ENCODE results near the gene TFR2.

The TFR2 gene

DNA sequence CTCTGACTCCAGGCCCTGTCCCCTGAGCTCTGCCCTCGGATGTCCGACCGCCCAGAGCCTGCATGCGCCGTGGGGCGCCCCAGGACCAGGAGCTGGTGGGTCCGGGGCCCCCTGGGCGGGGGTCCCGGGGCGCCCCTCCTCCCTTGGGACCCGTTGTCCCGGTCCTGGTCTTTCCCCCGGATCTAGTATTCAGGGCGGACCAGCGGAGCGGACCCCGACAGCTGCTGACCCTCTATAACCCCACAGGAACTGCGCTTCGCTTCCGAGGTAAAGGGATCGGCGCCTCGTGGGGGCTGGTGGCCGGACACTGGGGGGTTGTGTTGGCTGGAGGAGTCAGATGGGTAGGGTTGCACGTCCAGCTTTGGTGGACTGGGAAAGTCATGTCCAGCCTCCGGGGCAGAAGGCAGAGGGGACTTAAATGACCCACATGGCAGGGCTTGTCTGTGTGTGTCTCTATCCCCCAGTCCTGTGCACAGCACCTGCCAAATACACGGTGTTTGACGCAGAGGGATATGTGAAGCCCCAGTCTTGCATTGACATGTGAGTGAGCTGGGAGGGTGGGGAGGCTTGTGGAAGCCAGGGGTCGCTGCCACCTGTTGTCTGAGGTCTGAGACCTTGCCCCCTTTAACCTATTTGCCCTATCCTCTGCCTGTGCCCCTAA, 28.5 kb downstream of the TFR2 start:
- DNase-seq, result no peak

DNA sequence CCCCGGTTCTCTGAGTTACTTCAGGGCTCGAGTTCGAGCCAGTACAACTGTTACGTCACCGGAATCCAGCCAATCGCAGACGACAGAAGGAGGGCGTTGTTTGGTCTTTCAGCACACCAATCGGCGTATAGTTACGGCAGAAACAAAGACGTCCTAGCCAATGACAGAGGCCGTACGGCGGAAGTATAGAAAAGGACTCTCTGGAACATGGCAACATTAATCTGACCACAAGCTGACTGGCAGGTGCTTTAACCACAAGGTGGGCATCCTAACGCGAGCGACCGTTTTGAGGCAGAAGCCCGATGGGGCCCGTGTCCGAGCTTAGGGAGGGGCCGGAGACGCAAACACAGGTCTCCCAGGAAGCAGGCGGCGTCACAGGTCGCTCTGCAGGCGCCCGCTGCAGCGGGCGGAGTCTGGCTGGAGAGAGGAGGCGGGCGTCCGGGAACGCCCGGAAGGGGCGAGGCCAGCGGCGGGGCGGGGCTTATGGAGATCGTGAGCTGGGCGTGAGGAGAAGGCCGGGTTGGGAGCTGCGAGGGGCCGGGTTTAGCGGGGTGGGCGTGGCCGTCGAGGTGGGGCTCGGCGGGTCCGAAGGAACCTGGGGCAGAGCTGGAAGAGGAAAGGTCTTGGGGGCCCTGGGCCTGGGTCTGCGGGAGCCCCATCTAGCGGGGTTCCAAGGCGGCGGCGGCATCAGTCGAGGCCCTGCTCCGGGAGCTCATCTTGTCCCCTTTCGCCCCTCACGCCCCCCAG, 29.2 kb downstream of the TFR2 start, which contains the start of gene MOSPD3:
Gene MOSPD3 (plus strand): TSS at position 558 of the 747 bp plus-strand sequence. CDS start 252 bp downstream, outside the sequence.
- peak; percentile 100 for DNase-seq

DNA sequence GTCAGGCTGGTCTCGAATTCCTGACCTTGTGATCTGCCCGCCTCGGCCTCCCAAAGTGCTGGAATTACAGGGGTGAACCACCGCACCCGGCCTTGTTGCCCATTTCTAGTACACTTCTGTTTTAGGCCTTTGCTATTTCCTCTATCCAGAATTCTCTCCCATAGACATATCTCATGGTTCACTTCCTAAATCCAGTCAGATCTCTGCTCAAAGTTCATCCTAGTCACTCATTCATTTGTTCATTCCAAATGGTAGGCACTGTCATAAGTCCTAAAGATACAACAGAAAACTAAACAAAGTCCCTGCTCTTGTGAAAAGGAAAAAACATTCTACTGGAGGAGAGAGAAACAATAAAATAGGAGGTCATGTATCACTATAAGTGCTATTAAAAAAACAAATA, 31.4 kb downstream of the TFR2 start:
- no peak for DNase-seq

DNA sequence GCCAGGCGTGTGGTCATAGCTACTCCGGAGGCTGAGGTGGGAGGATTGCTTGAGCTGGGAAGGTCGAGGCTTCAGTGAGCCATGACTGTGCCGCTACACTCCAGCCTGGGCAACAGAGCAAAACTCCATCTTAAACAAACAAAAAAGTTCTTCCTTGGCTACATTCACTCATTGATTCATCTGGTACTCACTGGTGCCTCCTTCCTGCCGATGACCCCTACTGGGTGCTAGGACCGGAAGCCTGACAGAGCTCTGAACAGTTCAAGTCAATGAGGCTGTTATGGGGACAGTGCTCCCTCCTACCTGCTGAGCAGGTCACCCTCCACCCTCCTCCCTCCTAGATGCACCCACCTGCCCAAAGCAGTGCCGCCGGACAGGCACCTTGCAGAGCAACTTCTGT, 34.2 kb downstream of the TFR2 start:
- DNase-seq, result no peak

DNA sequence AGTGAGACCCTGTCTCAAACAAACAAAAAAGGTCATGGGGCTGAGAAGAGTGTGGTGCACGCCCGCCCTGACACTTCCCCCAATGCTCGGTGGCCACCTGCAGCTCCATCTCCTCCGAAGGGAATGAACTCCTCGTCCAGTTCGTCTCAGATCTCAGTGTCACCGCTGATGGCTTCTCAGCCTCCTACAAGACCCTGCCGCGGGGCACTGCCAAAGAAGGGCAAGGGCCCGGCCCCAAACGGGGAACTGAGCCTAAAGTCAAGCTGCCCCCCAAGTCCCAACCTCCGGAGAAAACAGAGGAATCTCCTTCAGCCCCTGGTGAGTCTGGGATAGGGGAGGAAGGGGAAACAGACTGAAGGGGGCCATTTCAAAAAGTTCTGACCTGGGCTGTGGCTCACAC, 35.0 kb downstream of the TFR2 start:
- DNase-seq, result no peak

DNA sequence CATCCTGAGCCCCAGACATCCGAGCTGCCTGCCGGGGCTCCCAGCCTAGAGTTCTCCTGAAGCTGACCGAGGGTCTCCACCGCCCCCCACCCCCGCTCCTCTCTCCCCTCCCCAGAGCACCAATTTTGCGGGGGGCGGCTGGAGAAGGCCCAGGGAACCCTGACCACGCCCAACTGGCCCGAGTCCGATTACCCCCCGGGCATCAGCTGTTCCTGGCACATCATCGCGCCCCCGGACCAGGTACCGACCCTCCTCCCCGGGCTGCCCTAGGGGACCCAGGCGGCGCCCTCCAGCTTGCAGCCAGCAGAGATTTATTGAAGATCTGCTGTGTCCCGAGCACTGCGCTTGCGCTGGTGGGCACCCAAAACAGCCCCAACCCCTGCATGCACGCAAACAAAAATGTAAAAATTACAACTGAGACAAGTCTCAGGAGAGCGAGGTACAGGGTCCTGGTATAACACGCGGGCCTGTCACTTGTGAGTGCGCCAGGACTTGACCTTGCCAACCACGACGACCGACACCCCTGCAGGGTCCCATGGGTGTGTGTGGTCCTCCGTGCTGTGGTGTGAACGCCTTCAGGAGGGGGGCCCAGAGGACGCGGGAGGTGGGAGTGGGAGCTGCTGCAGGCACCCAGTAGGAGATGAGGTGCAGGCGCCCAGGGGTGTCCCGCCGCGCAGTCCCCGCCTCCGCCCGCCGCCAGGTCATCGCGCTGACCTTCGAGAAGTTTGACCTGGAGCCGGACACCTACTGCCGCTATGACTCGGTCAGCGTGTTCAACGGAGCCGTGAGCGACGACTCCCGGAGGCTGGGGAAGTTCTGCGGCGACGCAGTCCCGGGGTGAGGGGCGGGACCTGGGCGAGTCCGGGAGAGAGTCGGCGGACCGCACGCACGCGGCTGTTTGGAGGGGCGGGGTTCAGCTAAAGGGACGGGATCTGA, 36.1 kb downstream of the TFR2 start:
- DNase-seq, result no peak

DNA sequence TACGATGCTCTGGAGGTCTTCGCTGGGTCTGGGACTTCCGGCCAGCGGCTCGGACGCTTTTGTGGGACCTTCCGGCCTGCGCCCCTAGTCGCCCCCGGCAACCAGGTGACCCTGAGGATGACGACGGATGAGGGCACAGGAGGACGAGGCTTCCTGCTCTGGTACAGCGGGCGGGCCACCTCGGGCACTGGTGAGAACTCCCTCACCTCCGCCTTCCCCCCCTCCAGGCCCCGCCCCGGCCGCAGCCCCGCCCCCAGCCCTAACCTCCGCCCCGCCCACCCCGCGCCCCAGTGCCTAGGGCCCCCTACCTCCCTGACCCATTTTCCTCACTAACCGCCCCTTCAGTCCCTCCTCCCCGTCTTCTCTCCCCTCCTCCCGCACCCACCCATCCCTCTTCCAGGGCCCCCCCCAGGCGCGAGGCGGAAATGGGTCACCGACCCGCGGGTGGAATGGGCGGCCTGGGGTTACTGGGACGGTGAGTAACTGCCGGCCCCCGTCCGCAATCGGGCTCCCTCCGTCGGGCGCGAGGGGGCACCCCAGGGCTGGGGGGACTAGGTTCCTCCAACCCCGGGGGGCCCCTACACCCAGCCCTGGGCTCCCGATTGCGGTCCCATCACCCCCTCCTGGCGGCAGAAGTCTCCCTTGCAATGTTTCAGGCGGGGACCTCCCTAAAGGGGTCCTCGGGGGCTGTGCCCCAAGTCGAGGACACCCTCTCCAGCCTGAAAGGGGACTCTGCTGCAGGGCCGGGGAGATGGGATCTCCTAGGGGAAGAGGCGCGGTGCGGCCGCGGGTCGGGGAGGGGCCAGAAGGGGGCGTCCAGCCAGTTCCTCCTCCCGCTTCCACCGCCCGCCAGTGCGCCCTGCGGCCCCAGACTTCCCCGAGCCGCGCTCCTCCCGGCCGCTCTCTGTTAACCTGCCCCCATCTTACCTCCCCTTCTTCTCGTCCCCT, 37.0 kb downstream of the TFR2 start:
- peak; percentile 86 for DNase-seq

DNA sequence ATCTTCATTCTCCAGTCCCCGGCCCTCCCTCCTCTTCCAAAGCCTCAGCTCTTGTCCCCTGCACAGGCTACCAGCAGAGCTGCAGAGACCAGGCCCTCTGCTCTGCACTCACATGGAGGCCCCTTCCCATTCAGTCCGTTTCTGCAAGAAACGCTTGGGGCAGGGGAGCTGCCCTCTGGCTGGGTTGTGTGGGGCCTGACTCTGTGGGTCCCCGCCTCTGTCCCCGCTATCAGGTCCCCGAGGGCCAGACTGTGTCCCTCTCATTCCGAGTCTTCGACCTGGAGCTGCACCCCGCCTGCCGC, 37.7 kb downstream of the TFR2 start:
- peak; percentile 57 for DNase-seq

DNA sequence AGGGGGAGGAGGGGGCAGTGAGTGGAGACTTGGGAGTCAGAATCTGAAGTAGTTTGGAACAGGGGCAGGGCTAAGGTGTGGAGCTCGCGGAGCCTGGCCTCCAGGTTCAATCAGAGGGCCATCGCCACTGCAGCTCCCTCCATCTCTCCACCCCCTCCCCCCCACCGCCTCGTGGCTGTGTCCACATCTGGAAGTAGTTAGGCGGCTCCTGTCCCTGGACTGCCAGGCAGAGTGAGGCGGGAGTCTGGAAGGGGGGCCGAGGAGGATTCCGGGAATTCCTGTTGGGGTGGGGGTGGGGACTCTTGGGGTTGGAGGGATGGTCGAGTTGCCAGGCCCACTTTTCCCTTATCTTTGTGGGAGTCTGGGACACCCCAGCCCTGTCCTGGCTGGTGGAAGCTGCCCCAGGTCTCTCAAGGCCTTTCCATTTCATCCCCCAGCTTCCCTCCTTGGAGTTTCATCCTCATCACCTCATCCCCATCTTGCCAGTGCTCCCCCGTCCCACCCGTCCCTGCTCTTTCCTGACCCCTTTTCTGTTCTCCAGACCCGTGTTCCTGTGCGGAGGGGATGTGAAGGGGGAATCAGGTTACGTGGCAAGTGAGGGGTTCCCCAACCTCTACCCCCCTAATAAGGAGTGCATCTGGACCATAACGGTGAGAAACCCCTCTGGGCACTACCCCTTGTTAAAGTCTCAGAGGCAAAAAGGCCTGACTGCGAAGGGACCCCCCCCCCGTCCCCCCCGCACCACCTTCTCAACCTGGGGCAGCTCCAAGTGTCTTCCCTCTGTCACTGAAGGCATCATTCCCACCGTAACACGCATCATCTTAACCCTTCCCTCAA, 38.2 kb downstream of the TFR2 start:
- DNase-seq, result peak; percentile 93

DNA sequence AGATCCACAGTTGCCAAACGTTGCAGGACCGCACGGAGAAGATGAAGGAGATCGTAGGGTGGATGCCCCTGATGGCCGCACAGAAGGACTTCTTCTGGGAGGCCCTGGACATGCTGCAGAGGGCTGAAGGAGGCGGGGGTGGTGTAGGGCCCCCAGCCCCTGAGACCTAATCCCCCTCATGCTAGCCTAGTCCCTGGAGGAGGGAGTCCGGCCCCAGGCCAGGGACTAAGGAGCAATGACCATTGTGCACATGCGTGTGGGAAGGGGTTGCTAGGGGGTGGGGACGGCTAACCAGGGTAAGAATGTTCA, 40.7 kb downstream of the TFR2 start:
- no peak for DNase-seq

DNA sequence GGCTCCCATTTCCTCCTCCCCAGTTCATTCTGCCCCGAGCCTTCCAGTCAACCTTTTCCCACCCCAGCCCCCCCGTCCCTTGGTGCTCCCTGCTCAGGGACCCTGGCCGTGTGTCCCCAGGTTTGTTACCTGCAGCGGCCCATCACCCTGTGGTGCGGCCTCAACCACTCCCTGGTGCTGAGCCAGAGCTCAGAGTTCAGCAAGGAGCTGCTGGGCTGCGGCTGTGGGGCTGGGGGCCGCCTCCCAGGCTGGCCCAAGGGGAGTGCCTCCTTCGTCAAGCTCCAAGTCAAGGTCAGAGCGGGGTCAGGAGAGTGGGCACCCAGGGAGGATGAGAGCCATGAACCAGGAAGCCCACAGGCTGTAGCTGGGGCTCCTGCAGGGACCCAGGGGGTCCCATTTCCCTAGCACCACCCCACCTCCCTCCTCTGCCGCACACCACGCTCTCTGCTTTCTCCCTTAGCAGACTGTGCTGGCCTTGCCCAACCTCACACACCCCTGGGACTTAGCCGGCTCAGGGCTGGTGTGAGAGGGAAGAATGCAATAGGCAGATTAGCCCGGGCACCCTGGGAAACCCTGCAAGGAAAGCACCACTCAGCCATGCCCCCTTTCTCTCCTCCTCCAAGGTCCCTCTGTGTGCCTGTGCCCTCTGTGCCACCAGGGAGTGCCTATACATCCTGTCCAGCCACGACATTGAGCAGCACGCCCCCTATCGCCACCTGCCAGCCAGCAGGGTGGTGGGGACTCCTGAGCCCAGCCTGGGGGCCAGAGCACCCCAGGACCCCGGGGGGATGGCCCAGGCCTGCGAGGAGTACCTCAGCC, 41.2 kb downstream of the TFR2 start:
- DNase-seq, result no peak

DNA sequence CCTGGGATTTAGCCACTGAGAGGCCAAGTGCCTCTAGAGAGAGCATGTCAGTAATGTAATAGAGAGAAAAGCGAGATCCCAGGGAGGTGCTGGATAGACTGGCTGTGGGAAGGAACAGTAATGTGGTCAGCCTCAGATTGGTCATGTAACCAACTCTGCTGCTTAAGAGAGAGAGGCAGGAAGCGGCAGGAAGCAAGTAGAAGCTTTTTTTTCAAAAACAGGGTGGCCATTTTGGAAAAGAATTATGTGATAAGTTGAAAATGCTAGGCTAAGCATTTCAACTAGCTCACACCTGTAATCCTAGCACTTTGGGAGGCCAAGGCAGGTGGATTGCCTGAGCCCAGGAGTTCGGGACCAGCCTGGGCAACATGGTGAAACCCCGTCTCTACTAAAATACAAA, 42.9 kb downstream of the TFR2 start:
- DNase-seq, result no peak

DNA sequence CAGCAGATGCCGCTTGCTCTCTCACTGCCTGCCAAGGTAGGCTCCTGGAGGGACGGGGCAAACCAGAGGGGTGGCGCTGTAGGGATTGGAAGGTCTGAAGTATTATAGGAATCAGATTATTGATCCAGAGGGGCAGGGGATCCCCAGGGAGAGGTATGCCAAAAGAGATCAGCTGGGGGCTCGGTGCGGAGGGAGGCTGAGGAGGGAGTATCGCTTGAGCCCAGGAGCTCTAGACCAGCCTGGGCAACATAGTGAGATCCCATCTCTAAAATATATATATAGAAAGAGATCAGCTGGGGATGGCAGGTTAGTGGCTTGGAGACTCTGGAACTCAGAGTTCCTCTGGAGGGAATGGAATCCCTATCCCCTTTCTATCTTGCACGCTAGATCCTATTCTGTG, 46.2 kb downstream of the TFR2 start:
- no peak for DNase-seq

DNA sequence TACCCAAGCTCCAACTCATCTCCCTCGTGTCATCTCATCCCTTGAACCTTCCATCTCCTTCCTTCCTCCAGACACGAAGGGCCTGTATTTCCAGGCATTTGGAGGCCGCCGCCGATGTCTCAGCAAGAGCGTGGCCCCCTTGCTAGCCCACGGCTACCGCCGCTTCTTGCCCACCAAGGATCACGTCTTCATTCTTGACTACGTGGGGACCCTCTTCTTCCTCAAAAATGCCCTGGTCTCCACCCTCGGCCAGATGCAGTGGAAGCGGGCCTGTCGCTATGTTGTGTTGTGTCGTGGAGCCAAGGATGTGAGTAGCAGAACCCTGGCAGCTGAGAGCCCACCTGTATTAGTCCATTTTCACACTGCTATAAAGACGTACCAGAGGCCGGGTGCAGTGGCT, 49.8 kb downstream of the TFR2 start:
- DNase-seq, result no peak

DNA sequence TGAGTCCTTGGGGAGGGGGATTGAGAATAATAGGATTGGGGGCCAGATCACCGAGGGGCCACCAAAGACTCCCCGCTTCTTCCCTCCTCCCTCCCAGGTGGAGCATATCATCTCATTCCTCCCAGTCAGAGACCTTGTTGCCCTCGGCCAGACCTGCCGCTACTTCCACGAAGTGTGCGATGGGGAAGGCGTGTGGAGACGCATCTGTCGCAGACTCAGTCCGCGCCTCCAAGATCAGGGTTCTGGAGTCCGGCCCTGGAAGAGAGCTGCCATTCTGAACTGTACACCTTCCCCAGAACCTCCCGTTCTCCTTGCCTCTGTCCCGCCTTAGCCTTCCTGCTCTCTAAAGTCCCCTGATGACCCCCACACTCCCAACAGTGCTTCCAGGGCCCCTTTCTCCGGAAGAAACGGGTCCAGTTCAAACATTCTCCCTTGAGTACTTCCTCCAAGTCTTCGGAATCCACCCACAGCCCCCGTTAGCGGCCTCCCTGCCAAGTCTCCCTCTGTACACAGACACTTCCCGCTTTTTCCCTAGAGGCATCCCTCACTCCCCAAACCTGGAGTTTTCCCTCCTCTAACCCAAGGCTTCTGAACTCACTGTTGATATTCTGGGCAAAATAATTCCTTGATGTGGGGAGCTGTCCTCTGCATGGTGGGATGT, 51.1 kb downstream of the TFR2 start:
- no peak for DNase-seq

DNA sequence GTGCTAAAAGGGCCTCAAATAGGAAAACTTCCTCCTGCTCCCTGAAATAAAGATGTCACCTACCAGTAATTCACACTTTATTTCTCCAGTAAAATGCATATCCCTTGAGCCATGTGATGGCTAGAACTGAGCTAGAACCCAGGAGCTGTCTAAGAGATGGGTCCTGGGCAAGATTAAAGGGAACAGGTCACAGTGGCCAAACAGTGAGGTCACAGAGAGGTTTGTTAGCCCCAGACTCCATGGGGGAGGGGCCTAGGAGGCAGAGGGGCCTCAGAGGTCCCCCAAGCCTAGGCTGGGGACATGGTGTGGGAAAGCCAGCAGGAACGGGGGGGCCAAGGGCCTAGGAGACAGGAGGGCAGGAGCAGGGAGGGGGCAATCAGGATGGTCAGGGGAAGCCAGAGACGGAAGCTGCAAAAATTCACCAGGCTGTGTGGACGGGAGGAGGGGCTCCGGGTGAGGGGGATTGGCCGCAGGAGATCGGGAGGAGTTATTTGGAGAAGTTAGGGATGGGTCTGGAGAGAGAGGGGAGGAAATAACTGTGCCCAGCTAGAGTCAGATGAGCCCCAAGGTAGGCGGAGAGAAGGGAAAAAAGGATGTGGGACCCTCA, 51.9 kb downstream of the TFR2 start:
- no peak for DNase-seq

DNA sequence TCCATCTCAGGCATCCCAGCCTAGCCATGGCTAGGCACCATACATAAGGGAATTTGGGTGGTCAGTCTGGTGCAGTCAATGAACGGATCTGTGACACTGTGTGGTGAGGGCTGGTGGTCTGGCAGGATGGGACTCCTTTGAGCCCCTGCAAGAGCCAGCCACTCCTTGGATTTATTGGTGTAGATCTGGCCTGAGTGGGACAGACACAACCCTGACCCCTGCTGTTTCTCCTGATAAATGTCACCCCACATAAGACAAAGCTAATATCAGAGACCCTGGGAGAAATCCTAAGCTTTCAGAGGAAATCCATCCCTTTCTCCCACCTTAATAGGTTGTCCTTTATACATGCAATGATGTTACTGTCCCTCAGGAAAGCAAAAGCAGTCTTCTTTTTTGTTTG, 52.9 kb downstream of the TFR2 start:
- no peak for DNase-seq

DNA sequence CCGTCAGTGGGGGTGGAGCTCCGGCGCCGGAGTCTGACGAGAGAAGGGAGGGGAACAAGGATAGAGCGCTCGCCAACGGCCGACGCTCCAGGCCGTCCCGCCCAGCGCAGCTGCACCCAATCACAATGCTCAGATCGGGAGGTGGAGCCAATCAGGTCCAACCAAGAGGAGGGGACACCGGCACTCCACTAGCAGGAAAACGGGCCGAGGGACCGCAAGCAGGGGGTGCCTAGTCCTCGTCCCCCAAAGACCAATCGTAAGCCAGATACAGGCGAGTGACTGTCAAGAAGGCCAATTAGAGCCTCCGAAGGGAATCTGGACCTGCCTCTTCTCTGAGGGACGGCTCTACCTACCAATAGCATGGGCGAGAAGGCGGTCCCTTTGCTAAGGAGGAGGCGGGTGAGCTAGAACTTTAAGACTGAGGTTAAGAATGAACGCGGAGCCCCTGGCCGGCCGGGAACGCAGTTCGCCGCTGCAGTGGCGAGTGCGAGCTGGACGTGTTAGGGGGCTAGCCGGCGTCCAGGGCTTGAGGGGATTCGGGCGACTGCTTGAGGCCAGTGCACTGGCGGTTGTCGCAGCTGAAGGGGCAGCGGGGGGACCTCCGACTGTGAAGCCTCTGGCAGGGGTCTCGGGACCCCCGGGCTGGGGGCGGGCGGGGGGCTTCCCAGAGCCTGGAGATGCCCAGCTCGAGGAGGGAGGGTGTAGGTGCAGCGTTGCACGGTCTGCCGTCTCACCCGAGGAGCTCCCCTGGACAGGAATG, 54.9 kb downstream of the TFR2 start, which contains the start of gene FBXO24:
Gene FBXO24 (plus strand): TSS at position 63 of the 760 bp plus-strand sequence. CDS start 298 bp downstream, at position 361.
- peak; percentile 99 for DNase-seq
